ENCODE data around the gene PCDHA8. TPM values are rescaled to one million over a fixed set of nuclear protein-coding genes. Genes with fewer than 3 reads are reported as not detected.
"Not testable (repeated sequence)": the region's sequence is repeated elsewhere in the genome, so short reads cannot be mapped to it uniquely, and the experiment has no call there.

The PCDHA8 gene
- total RNA-seq, 1 donor from 2014 or later = 1.0 TPM

DNA sequence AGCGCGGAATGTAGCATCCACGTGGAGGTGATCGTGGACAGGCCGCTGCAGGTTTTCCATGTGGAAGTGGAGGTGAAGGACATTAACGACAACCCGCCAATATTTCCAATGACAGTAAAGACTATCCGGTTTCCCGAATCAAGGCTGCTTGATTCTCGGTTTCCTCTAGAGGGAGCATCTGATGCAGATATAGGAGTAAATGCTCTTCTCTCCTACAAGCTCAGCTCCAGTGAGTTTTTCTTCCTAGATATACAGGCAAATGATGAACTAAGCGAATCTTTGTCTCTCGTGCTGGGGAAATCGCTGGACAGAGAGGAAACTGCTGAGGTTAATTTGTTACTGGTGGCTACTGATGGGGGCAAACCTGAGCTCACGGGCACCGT lies 45.7 kb upstream of the PCDHA8 start:
- H3K36me3 Mint-ChIP-seq (ENCODE audit: low read depth, unreplicated experiment) = peaks cover 10% of the 10 kb centered on the region
- no peak overlapping the region for H3K27ac Mint-ChIP-seq (ENCODE audit: unreplicated experiment)
- no peaks in the 10 kb centered on the region for H3K4me1 Mint-ChIP-seq (ENCODE audit: low read depth, unreplicated experiment)
- H2AFZ ChIP-seq (ENCODE audit: low read depth, low read length) = no peak overlapping the region
- peaks cover 10% of the 10 kb centered on the region for H3K9me3 ChIP-seq (ENCODE audit: insufficient read depth, low read depth, low read length)
- H3K9ac ChIP-seq (ENCODE audit: low read length) = no peak overlapping the region
- H3K4me2 ChIP-seq (ENCODE audit: low read length) = no peak overlapping the region
- H3K27me3 ChIP-seq (ENCODE audit: insufficient read depth, low read length) = no peaks in the 10 kb centered on the region
- no peak overlapping the region for H3K4me3 ChIP-seq (ENCODE audit: insufficient read depth, low read depth, low read length)
- peaks cover 14% of the 10 kb centered on the region for H3K9me3 Mint-ChIP-seq (ENCODE audit: unreplicated experiment)
- no peak for DNase-seq (ENCODE audit: low read depth)
- no peaks in the 10 kb centered on the region for H4K20me1 ChIP-seq (ENCODE audit: insufficient read depth, low read length)
- no peaks in the 10 kb centered on the region for H3K36me3 ChIP-seq (ENCODE audit: insufficient read depth, low read length)
- no peaks in the 10 kb centered on the region for H3K4me1 ChIP-seq (ENCODE audit: insufficient read depth, low read length)
- FAIRE-seq = no peak
- no peaks in the 10 kb centered on the region for H3K79me2 ChIP-seq (ENCODE audit: insufficient read depth, low read length)
- no peaks in the 10 kb centered on the region for H3K27me3 Mint-ChIP-seq (ENCODE audit: low read depth, unreplicated experiment)
- H3K27ac ChIP-seq (ENCODE audit: low read depth, low read length) = no peak overlapping the region
- H3K4me3 Mint-ChIP-seq (ENCODE audit: unreplicated experiment) = peak overlapping the region; percentile 89
- TF ChIP-seq EZH2 (IDR thresholded peaks at IDR 0.05; ENCODE audit: insufficient read depth, low read length) = no peak
- TF ChIP-seq, protein P1, sequence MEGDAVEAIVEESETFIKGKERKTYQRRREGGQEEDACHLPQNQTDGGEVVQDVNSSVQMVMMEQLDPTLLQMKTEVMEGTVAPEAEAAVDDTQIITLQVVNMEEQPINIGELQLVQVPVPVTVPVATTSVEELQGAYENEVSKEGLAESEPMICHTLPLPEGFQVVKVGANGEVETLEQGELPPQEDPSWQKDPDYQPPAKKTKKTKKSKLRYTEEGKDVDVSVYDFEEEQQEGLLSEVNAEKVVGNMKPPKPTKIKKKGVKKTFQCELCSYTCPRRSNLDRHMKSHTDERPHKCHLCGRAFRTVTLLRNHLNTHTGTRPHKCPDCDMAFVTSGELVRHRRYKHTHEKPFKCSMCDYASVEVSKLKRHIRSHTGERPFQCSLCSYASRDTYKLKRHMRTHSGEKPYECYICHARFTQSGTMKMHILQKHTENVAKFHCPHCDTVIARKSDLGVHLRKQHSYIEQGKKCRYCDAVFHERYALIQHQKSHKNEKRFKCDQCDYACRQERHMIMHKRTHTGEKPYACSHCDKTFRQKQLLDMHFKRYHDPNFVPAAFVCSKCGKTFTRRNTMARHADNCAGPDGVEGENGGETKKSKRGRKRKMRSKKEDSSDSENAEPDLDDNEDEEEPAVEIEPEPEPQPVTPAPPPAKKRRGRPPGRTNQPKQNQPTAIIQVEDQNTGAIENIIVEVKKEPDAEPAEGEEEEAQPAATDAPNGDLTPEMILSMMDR (IDR thresholded peaks at IDR 0.05; ENCODE audit: insufficient read depth, low read depth, low read length) = no peak

DNA sequence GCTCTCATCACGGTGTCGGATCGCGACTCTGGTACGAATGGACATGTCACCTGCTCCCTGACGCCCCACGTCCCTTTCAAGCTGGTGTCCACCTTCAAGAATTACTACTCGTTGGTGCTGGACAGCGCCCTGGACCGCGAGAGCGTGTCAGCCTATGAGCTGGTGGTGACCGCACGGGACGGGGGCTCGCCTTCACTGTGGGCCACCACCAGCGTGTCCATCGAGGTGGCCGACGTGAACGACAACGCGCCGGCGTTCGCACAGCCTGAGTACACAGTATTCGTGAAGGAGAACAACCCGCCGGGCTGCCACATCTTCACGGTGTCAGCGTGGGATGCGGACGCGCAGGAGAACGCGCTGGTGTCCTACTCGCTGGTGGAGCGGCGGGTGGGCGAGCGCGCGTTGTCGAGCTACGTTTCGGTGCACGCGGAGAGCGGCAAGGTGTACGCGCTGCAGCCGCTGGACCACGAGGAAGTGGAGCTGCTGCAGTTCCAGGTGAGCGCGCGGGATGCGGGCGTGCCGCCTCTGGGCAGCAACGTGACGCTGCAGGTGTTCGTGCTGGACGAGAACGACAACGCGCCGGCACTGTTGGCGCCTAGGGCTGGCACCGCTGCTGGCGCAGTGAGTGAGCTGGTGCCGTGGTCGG lies 44.8 kb upstream of the PCDHA8 start:
- not testable (repeated sequence) for H4K20me1 ChIP-seq (ENCODE audit: insufficient read depth, low read length); H3K27me3 Mint-ChIP-seq (ENCODE audit: low read depth, unreplicated experiment); H3K4me1 Mint-ChIP-seq (ENCODE audit: low read depth, unreplicated experiment); H3K27me3 ChIP-seq (ENCODE audit: insufficient read depth, low read length); H3K4me2 ChIP-seq (ENCODE audit: low read length); H3K79me2 ChIP-seq (ENCODE audit: insufficient read depth, low read length); H3K4me1 ChIP-seq (ENCODE audit: insufficient read depth, low read length); H3K4me3 Mint-ChIP-seq (ENCODE audit: unreplicated experiment); H3K9ac ChIP-seq (ENCODE audit: low read length); H3K27ac Mint-ChIP-seq (ENCODE audit: unreplicated experiment); H3K27ac ChIP-seq (ENCODE audit: low read depth, low read length); H3K36me3 ChIP-seq (ENCODE audit: insufficient read depth, low read length); DNase-seq (ENCODE audit: low read depth); H2AFZ ChIP-seq (ENCODE audit: low read depth, low read length); H3K4me3 ChIP-seq (ENCODE audit: insufficient read depth, low read depth, low read length); FAIRE-seq
- Mint-ChIP-seq H3K36me3 (ENCODE audit: low read depth, unreplicated experiment) (peaks cover 14% of the 10 kb centered on the region), H3K9me3 (ENCODE audit: unreplicated experiment) (peaks cover 18% of the 10 kb centered on the region)
- H3K9me3 ChIP-seq (ENCODE audit: insufficient read depth, low read depth, low read length) = peaks cover 10% of the 10 kb centered on the region

DNA sequence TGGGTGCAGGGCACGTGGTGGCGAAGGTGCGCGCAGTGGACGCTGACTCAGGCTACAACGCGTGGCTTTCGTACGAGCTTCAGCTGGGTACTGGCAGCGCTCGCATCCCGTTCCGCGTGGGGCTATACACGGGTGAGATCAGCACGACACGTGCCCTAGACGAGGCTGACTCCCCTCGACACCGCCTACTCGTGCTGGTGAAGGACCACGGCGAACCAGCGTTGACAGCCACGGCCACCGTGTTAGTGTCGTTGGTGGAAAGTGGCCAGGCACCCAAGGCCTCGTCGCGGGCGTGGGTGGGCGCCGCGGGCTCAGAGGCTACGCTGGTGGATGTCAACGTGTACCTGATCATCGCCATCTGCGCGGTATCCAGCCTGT lies 44.3 kb upstream of the PCDHA8 start:
- TF ChIP-seq EZH2 (IDR thresholded peaks at IDR 0.05; ENCODE audit: insufficient read depth, low read length) = no peak
- TF ChIP-seq, protein P1 (IDR thresholded peaks at IDR 0.05; ENCODE audit: insufficient read depth, low read depth, low read length) = no peak
- Histone ChIP-seq H3K79me2 (ENCODE audit: insufficient read depth, low read length) (no peaks in the 10 kb centered on the region), H3K9ac (ENCODE audit: low read length) (no peak overlapping the region), H4K20me1 (ENCODE audit: insufficient read depth, low read length) (no peaks in the 10 kb centered on the region), H3K27me3 (ENCODE audit: insufficient read depth, low read length) (no peaks in the 10 kb centered on the region), H2AFZ (ENCODE audit: low read depth, low read length) (no peak overlapping the region), H3K4me3 (ENCODE audit: insufficient read depth, low read depth, low read length) (no peak overlapping the region), H3K4me2 (ENCODE audit: low read length) (no peak overlapping the region), H3K27ac (ENCODE audit: low read depth, low read length) (no peak overlapping the region), H3K36me3 (ENCODE audit: insufficient read depth, low read length) (no peaks in the 10 kb centered on the region), H3K4me1 (ENCODE audit: insufficient read depth, low read length) (no peaks in the 10 kb centered on the region), H3K9me3 (ENCODE audit: insufficient read depth, low read depth, low read length) (peaks cover 10% of the 10 kb centered on the region)
- Mint-ChIP-seq H3K27ac (ENCODE audit: unreplicated experiment) (no peak overlapping the region), H3K4me1 (ENCODE audit: low read depth, unreplicated experiment) (no peaks in the 10 kb centered on the region), H3K27me3 (ENCODE audit: low read depth, unreplicated experiment) (no peaks in the 10 kb centered on the region), H3K36me3 (ENCODE audit: low read depth, unreplicated experiment) (peaks cover 18% of the 10 kb centered on the region), H3K4me3 (ENCODE audit: unreplicated experiment) (no peak overlapping the region), H3K9me3 (ENCODE audit: unreplicated experiment) (peaks cover 18% of the 10 kb centered on the region)
- DNase-seq (ENCODE audit: low read depth) (no peak), FAIRE-seq (no peak)
